ENCODE measurements around the gene LAMB3.

DNA sequence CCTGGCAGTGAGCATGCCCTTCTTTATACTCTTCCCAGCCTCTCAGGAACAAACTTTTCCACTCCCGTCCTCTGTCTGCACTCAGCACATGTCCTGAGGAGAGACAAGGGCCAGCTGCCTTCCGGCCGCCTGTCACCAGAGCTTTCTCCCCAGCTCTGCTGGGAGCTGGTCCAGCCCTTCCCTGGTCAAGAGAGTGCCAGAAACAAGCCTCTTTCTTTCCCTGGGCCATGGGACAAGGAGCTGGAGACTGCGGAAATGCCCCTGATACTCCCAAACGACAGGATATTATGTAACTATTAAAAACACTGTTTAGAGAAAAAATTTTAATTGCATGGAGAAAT is 10.4 kb downstream of the LAMB3 start:
- TF ChIP-seq, protein P1, sequence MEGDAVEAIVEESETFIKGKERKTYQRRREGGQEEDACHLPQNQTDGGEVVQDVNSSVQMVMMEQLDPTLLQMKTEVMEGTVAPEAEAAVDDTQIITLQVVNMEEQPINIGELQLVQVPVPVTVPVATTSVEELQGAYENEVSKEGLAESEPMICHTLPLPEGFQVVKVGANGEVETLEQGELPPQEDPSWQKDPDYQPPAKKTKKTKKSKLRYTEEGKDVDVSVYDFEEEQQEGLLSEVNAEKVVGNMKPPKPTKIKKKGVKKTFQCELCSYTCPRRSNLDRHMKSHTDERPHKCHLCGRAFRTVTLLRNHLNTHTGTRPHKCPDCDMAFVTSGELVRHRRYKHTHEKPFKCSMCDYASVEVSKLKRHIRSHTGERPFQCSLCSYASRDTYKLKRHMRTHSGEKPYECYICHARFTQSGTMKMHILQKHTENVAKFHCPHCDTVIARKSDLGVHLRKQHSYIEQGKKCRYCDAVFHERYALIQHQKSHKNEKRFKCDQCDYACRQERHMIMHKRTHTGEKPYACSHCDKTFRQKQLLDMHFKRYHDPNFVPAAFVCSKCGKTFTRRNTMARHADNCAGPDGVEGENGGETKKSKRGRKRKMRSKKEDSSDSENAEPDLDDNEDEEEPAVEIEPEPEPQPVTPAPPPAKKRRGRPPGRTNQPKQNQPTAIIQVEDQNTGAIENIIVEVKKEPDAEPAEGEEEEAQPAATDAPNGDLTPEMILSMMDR (IDR thresholded peaks at IDR 0.05) = no peak
- no peak for TF ChIP-seq EZH2 (IDR thresholded peaks at IDR 0.05)
